Ovary (tissue), 3 donors: ENCODE data around the gene ARID1B.

Experiments used
- CTCF ChIP-seq, 3 donors: fragments of 450-650 bp in 2 of 3; fragments of 200-600 bp in 1 of 3; IDR thresholded peaks; one replicate each; pipeline versions ENCODE4 v1.5.1 to v1.8.0; 2016 to 2022; ENCODE audit warnings: antibody characterized with exemption in 3 of 3, mild to moderate bottlenecking in 1 of 3
- EP300 ChIP-seq: sonication (generic); formaldehyde crosslinking; IDR thresholded peaks from one replicate; pipeline ENCODE4 v1.6.1; 2017; ENCODE audit warnings: antibody characterized with exemption
- POLR2A ChIP-seq: fragments of 450-650 bp; IDR thresholded peaks from one replicate; pipeline ENCODE4 v1.6.1; 2017; ENCODE audit warnings: antibody characterized with exemption, mild to moderate bottlenecking, moderate library complexity
- donor health status: DM: no; HTN: no; CAD: no.

GRCh38 chr6:157077251-157077650 is 300.1 kb downstream of the ARID1B start:
- TF ChIP-seq CTCF (IDR thresholded peaks at IDR 0.05) = no peak
- TF ChIP-seq POLR2A = no peak
- TF ChIP-seq EP300 = no peak
